ENCODE measurements around the gene TTLL7.
A peak's percentile ranks its signal among the peaks of the same experiment; 100 is the strongest.

TTLL7 gene, protein sequence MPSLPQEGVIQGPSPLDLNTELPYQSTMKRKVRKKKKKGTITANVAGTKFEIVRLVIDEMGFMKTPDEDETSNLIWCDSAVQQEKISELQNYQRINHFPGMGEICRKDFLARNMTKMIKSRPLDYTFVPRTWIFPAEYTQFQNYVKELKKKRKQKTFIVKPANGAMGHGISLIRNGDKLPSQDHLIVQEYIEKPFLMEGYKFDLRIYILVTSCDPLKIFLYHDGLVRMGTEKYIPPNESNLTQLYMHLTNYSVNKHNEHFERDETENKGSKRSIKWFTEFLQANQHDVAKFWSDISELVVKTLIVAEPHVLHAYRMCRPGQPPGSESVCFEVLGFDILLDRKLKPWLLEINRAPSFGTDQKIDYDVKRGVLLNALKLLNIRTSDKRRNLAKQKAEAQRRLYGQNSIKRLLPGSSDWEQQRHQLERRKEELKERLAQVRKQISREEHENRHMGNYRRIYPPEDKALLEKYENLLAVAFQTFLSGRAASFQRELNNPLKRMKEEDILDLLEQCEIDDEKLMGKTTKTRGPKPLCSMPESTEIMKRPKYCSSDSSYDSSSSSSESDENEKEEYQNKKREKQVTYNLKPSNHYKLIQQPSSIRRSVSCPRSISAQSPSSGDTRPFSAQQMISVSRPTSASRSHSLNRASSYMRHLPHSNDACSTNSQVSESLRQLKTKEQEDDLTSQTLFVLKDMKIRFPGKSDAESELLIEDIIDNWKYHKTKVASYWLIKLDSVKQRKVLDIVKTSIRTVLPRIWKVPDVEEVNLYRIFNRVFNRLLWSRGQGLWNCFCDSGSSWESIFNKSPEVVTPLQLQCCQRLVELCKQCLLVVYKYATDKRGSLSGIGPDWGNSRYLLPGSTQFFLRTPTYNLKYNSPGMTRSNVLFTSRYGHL

DNA sequence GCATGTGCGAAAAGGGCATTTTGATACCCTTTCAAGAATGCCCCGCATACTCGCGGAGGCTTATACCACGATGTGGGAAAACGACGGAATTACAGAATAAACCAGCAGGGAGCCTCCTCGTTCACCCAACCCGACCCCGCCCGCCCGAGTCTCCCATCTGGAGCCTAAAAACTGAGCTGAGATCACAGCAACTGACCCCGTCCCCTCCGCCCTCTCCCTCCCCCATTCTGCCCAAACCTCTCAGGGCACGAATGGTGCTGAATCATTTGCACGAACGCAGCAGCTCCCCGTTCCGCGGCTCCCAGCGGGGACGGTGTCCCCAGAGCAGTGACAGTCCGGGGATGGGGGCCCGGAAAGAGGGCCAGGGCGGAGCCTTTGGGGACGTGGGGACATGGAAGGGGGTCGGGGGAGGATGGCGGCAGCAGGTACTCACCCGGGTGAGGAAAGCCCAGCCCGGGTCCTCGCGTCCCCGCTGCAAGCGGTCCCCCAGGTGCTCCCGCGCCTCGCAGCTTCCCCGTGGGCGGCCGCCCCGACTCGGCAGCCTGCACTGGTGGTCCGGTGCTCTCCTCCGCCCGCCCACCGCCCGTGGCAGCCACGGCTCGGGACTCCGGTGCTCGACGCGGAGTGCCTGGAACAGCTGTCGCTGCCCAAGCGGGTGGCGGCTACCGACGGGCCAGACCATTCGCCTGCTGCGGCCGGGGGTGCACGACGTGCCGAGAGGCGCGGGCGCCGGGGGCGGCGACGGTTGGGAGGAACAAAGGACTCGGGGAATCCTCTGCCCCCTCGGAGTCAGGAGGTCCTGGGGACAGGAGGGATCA lies at the start of gene TTLL7:
TTLL7 (minus strand) TSS at position 635 of the 818 bp plus-strand sequence. CDS start 46,921 bp downstream, outside the sequence.
- peak; percentile 81 for DNase-seq

DNA sequence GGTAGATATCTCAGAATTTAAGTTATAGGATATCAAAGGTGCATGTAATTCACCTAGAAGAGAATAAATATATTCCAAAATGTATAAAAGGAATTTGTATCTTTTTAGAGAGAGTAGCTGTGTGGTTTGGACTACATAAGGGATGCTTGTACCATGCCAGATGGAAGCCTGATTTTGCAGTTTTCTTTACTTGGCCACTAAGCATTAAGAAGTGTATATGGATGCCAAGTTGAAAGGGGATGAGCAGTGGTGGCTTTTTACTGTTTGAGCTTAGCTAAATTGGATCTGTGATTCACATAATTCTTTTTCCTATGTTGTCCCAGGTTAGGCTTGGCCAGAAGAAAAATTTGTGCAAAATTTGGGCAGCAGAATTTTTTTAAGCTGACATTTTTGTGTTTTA lies 43.5 kb upstream of the TTLL7 start:
- DNase-seq, result no peak

DNA sequence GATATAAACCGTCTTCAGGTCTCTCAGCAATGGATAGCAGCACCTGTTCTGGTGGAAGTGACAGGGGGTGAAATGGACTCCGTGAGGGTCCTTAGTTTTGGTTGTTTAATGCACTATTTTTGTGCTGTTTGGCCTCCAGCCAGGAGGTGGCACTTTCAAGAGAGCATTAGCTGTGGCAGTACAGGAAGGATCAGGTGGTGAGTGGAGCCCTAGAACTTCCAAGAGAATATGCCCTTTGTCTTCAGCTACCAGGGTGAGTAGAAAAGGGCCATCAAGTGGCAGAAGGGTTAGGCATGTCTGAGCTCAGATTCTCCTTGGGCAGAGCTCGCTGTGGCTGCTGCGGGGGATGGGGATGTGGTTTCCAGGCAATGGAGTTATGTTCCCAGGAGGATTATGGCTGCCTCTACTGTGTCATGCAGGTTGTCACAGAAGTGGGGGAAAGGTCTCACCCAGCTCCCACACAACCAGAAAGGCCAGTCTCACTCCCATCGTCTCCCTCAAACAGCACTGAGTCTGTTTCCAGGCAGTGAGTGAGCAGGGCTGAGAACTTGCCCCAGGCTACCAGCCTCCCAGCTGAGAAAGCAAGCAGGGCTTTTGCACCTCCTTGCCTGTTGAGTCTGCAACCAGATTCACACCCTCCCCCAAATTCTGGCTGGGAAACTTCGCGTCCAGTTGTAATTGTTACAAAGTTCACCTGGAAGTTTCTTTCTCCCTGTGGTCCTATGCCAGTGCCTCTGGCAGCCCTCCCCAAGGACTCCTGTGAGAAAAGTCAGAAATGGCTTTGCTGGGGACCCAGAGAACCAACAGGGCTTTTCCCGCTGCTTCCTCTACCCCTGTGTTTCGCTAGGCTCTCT lies 39.1 kb upstream of the TTLL7 start:
- DNase-seq, result no peak

DNA sequence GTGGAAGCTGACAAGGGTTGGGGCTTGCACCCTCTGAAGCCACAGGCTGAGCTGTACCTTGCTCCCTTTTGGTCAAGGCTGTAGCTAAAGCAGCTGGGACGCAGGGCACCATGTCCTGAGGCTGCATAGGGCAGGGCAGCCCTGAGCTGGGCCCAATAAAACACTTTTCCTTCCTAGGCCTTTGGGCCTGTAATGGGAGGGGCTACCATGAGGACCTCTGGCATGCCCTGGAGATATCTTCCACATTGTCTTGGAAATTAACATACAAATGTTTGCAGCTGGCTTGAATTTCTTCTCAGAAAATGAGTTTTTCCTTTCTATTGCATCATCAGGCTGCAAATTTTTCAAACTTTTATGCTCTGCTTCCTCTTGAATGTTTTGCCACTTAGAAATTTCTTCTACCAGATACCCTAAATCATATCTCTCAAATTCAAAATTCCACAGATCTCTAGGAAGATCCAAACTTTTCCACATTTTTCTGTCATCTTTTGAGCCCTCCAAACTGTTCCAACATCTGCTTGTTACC lies 32.9 kb upstream of the TTLL7 start:
- no peak for DNase-seq

DNA sequence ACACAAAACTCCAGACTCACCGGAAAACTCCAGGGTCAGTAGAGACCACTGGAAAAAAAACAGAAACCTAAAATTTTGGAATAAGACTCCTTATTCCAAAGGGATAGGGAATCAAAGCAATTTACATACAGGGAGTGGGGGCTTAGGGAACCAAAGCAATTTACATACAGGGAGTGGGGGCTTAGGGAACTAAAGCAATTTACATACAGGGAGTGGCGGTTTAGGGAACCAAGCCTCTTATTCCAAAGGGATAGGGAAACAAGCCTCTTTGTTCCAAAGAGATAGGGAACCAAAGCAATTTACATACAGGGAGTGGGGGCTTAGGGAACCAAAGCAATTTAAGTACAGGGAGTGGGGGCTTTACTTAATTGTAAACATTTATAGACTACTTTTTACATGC lies 28.4 kb upstream of the TTLL7 start:
- no peak for DNase-seq

DNA sequence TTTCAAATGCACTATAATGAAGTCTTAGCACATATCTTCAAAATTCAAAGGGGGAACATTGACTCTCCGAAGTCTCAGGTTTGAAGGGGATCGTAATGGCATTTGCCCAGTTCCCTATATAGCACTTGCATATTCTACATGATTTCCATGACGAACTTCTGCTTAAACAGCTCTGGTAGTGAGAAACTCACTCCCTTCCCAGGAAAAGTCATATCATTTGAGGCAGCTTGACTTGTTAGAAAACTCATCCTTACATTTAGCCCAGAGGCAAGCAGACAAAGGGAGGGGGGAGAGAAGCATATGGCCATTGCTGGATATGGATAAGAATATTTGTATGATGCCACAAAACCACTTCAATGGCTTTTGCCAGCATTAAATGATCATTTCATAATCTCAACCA lies 27.0 kb upstream of the TTLL7 start:
- no peak for DNase-seq

DNA sequence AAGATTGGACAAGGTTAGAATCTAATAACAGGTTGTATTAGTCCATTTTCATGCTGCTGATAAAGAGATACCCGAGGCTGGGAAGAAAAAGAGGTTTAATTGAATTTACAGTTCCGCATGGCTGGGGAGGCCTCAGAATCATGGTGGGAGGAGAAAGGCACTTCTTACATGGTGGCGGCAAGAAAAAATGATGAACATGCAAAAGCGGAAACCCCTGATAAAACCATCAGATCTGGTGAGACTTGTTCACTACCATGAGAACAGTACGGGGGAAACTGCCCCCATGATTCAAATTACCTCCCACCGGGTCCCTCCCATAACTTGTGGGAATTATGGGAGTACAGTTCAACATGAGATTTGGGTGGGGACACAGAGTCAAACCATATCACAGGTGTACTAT lies 22.9 kb upstream of the TTLL7 start:
- DNase-seq, result no peak

DNA sequence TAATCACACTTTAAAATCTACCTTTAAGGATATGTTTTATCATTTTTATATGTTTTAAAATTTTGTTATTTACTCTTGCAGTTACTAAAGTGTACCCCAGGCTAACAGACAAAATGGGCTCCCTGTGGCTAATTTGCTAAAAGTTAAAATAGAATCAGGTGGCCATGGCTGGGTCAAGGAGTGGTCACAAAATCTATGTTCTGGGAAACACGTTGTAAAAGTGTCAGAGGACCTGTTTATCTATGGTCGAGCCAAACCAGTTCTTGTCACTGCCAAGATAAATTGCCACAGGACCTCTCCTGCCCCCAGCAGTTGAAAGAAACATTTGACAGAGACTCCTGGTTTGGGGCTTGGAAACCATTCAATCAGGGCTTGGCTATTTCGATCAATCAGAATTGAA lies 21.2 kb upstream of the TTLL7 start:
- DNase-seq, result peak; percentile 2

DNA sequence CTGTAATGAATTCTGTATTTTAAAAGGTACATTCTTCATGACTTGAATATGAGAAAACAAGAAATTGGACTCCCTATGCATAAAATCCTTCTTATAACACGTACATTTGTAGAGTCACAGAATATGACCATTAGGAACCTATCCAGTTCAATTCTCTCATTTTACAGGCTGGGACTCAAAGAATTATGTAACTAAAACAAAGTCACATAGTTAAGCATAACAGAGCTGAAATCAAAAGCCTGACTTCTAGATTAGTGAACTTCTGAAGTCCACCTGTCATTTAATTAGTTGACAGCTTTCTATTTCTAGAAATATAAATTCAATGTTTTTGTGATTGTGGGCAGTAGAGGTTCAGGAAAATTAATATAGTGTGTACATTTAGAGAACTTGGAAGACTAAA lies 20.3 kb upstream of the TTLL7 start:
- DNase-seq, result no peak

DNA sequence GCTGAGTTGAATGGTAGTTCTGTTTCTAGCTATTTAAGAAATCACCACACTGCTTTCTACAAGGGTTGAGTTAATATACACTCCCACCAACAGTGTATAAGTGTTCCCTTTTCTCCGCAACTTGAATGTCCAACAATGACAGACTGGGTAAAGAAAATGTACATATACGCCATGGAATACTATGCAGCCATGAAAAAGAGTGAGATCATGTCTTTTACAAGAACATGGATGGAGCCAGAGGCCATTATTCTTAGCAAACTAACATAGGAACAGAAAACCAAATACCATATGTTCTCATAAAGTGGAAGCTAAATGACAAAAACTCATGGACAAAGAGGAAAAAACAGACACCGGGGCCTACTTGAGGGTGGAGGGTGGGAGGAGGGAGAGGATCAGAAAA lies 14.8 kb upstream of the TTLL7 start:
- DNase-seq, result no peak

DNA sequence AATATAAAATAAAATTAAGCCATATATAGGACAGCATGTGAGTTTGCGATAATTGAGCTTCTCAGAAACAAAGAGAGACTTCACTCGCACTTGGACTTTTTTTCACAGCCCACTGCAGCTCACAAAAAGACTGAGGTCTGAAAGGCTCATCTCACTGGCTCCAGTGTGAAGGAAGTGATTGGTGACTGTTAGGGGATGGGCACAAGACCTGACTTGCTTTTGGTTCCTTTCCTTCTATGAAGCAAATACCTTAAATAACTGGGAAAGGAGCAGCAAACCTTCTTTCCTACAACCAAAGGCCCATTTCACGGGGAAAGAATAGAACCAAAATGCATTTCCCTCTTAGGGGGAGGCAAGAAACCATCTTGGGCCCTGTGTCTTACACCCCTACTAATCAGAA lies 13.1 kb upstream of the TTLL7 start:
- DNase-seq, result no peak

DNA sequence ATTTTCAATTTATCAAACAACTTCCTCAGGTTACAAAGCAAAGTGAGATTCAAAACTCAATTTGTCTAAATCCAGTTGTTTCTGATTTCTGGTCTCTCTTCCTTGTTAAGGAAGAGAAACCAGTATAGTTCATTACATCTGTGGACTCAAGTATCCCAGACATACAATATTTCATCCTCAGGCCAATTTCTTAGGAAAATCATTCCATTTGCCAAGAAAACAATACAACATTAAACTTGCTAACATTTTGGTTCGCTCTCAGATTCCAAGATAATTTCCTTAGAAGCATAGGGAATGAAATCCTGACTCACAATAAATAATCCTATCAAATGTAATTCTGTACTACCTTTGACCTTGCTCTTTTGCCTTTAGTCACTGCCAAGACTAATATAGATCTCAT lies 11.2 kb upstream of the TTLL7 start:
- DNase-seq, result no peak

DNA sequence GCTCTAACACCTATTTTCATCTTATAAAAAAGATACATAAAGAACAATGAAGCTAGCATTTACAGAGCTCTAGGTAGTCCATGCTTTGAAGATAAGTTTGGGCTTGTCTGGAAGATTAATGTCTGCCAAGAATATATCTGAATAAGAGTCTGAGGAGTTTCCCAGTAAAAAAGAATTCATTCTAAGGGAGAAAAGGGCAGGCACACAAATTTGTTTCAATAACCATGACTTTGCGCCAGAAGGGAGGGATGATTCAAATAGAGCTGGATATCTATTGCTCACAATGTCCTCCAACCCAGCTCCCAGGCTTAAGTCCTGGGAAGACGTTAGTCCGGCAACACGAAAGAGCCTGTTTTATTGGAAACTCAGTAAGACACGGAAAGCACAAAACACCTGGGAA lies 9.7 kb upstream of the TTLL7 start:
- DNase-seq, result no peak

DNA sequence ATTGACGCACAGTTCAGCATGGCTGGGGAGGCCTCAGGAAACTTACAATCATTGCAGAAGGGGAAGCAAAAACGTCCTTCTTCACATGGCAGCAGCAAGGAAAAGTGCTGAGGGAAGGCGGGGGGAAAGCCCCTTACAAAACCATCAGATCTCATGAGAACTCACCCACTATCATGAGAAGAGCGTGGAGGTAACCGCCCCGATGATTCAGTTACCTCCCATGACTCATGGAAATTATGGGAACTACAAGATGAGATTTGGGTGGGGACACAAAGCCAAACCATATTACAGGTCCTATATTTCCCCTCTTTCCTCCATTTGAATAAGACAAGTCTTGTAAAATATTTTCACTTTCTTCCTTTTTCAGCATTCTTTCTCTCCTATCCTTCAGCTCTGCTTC lies 7.7 kb upstream of the TTLL7 start:
- DNase-seq, result no peak

DNA sequence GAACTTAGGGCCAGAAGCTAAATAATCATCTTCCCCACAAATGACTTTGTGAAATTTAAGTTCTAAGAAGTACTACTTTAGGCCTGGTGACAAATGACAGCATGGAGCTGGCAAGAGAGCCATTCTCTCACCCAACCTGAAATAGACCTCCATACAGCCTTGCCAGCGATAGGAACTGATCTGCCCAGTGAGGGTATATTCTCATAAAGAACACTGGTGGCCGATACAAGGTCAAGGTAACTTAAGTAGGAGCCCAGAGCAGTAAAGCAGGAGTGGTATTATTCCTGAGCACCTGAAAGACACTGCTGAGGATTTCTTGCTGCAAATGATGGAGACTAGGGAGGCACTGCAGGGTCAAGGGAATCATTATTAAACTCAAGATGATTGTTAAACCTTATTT lies 2.6 kb upstream of the TTLL7 start:
- DNase-seq, result no peak

DNA sequence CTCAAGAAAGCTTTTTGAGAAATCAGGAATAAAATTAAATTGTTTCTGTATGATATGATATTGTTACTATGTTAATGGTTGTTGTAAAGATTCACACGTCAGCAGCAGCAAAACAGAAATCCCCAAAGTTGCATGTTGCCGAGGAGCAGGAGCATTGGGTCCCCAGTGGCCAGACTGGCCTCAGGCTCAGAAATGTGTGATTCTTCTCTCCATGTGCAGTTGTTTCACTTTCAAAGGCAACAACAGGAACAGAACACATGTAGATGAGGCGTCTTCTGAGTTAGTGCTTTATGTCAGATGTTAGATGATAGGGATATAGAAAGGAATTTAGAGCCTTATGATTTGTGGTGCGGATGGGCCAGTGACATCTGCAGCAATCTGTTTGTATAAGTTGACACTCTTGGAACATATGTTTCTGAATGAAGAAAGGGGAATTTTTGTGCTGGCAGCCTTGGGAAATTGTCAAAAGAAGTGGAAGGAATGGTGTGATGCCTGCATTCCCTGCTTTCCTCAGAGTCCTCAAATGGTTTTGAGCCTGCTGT lies 2.1 kb upstream of the TTLL7 start:
- no peak for DNase-seq

DNA sequence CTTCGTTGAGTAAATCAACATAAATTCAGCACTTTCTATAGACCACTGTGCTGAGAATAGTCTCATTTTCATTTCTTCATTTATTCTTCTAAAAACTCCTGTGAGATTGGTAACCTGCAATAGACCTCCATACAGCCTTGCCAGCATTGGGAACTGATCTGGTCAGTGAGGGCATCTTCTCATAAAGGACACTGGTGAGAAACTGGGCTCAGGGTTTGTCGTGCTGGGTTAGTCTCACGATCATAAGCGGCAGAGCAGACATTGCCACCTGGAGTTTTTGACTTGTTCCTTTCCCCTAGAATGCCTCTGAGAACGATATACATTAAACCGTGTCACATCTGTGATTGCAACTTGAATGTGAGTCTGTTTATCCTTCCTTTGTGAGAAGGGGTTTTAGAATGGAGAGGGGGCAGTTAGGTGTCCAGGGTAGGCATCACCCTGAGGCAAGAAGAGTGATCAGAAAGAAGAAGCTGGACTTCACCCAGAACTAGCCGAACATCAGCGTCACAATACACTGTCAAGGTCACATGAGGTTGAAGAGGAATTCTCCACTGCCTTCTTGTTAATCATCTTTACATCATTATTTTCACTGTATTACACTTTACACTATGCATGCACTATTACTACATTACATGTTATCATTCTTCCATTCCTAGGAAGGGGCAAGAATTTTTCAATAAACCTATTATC lies 1.4 kb upstream of the TTLL7 start:
- no peak for DNase-seq

DNA sequence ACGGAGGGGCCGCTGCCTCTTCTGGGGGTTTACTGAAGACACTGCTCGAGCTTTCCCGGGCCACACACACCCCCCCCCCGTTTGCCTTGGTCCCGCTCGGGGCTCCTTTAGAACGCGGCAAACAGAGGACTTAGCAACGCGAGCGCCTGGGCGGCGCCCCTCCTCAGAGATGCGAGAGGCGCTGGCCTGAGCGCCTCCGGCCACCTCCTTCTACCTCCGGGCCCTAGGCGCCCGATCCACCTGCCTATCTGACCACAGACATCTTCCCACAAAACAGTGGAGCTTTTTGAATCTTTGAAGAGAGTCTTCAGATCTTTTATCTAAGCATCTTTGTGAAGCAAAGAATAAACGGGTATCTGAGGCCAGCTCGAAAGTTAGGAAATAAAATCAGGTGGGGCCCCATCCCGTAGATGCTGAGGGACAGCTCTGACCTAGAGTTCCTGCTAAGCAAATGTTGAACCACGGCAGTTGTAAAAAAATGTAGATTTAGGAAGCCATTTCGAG lies 436 bp upstream of the TTLL7 start:
- peak; percentile 85 for DNase-seq

DNA sequence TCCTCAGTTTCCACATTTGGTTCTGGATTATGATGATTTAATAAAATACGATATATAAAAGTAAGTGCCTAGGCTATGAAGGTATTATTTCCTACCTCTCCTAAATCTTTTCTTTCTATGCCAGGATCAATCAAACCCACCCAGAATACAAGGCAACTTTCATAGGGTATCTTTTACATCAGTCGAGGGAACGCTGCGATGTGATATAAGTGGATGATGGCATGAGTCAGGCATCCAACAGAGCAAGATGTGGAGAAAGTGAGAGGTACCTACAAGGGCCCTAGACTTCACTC lies 781 bp downstream of the TTLL7 start:
- no peak for DNase-seq

DNA sequence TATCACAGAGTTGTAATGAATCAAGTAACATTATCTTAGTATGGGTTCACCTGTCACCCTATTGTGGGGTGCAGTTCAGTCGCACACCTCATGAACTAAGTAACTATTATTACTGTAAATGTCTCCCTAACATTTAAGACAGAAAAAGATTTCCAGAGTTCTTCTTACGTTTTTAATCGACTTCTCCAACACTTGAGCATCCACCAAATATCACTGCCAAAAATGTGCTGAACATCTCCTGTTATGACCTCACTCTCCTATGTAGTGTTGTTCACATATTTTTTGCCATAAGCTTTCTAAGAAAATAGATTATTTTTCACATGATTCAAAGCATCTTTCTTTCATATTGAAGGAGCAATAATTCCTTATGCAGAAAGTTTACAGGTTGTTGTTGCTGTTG lies 1.3 kb downstream of the TTLL7 start:
- no peak for DNase-seq

DNA sequence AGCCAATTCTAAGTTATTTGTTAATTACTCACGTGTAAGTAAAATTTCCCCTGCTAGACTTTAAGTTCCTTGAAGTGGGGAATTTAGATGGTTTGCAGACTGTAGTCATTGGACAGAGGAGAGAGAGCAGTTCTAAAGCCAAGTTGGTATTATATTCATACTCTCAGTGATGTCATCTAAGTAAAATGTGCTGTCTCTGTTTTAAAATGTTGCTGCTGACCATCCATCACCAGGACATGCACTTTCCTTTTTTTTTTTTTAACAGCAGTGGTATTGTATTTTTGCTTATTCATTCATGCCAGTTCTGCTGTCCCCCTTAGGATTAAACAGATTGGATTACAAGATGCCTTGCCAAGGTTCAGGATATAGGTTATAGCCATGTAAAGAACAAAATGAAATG lies 2.3 kb downstream of the TTLL7 start:
- DNase-seq, result no peak
